K562 (cell line): ENCODE results near the gene NACAD. TPM values are rescaled to one million over a fixed set of nuclear protein-coding genes. Genes with fewer than 3 reads are reported as not detected.

Experiments
- ATAC-seq: fragments of 200-7000 bp; cut with Tn5 transposase; 3 replicates; pipeline ENCODE4 v1.9.1; 2020; ENCODE audit warnings: moderate library complexity
- BruUV-seq: library from RNA; stranded (reverse); fragments of 400-500 nt; replicated peaks from 2 replicates; lab custom pipeline; 2021; lab: Mats Ljungman, UMichigan
- CTCF ChIA-PET: fragments of 300-600 bp; formaldehyde crosslinking; extraction: SDS; loops from one replicate; lab custom pipeline; 2021; ENCODE audit warnings: low intra/inter-chr PET ratio; lab: Yijun Ruan, JAX
- POLR2A ChIA-PET: fragments of 300-600, 350-650 bp; sonication (Branson Sonifier 250); formaldehyde crosslinking; extraction: SDS; loops from one replicate; lab custom pipeline; 2021; ENCODE audit warnings: antibody characterized with exemption, inconsistent platforms; lab: Yijun Ruan, JAX
- DNase-seq, 4 experiments: peaks; one replicate each; pipeline versions ENCODE4 v3.0.0 to v3.0.0-alpha.2; 2011 to 2018; ENCODE audit warnings: low spot score in 3 of 4, mixed read lengths in 3 of 4; ENCODE audit errors: extremely low read depth in 1 of 4
- FAIRE-seq: peaks from 2 replicates; lab custom pipeline; 2011; peaks lifted over from hg19 to GRCh38; lab: Jason Lieb, UNC
- H2AFZ ChIP-seq: 2 replicates; pipeline ENCODE4 v1.6.0; 2011; ENCODE audit warnings: low read depth, low read length, control low read depth, inconsistent platforms
- H3K27ac ChIP-seq: fragments of 200-600 bp; 3 replicates; pipeline ENCODE4 v1.8.0; 2011; ENCODE audit warnings: low read depth, mild to moderate bottlenecking, control low read depth, inconsistent platforms, low read length, moderate library complexity, mixed read lengths; ENCODE audit errors: extremely low read depth
- H3K27me3 ChIP-seq, 2 experiments: fragments of 300-600 bp in 1 of 2; 2 replicates in 1 of 2; 3 replicates in 1 of 2; pipeline versions ENCODE4 v1.6.0 to v1.8.0; 2011; ENCODE audit warnings: inconsistent platforms in 2 of 2, low read length in 2 of 2, mild to moderate bottlenecking in 1 of 2, mixed read lengths in 1 of 2, moderate library complexity in 1 of 2; ENCODE audit not compliant: control insufficient read depth in 2 of 2, insufficient read depth in 2 of 2
- H3K36me3 ChIP-seq: fragments of 300-600 bp; 3 replicates; pipeline ENCODE4 v1.8.0; 2011; ENCODE audit warnings: mild to moderate bottlenecking, low read length, inconsistent platforms; ENCODE audit not compliant: control insufficient read depth, insufficient read depth
- H3K4me1 ChIP-seq, 2 experiments: fragments of 200-600 bp in 1 of 2; replicated peaks in 1 of 2; 2 replicates in 1 of 2; 3 replicates in 1 of 2; pipeline versions ENCODE4 v1.5.1 to v1.8.0; 2011; ENCODE audit warnings: inconsistent platforms in 2 of 2, low read length in 2 of 2, mild to moderate bottlenecking in 1 of 2, mixed read lengths in 1 of 2, moderate library complexity in 1 of 2; ENCODE audit not compliant: control insufficient read depth in 2 of 2, insufficient read depth in 2 of 2
- H3K4me2 ChIP-seq: 2 replicates; pipeline ENCODE4 v1.6.1; 2011; ENCODE audit warnings: low read length, control low read depth, inconsistent platforms, mixed read lengths; ENCODE audit not compliant: insufficient read depth
- H3K4me3 ChIP-seq: fragments of 200-600 bp; sonication (generic), shearing (Covaris generic); 2 replicates; pipeline ENCODE4 v1.5.1; 2016; ENCODE audit warnings: control low read depth, inconsistent platforms
- H3K79me2 ChIP-seq: fragments of 200-600 bp; 3 replicates; pipeline ENCODE4 v1.8.0; 2011; ENCODE audit warnings: low read length, inconsistent platforms; ENCODE audit not compliant: control insufficient read depth, insufficient read depth
- H3K9ac ChIP-seq, 2 experiments: 2 replicates each; pipeline versions ENCODE4 v1.6.0 to v1.6.1; 2011; ENCODE audit warnings: low read depth in 2 of 2, low read length in 2 of 2, control low read depth in 1 of 2, inconsistent platforms in 1 of 2, mild to moderate bottlenecking in 1 of 2, mixed read lengths in 1 of 2; ENCODE audit not compliant: insufficient read depth in 1 of 2
- H3K9me1 ChIP-seq: one replicate; pipeline ENCODE4 v1.6.0; 2011; ENCODE audit warnings: inconsistent platforms, mild to moderate bottlenecking, low read length, moderate library complexity; ENCODE audit not compliant: control insufficient read depth, insufficient read depth
- H3K9me3 ChIP-seq: replicated peaks from 2 replicates; pipeline ENCODE4 v1.5.1; 2011; ENCODE audit warnings: low read depth, low read length, inconsistent platforms; ENCODE audit not compliant: control insufficient read depth, insufficient read depth
- H4K20me1 ChIP-seq: replicated peaks from 2 replicates; pipeline ENCODE4 v1.6.1; 2011; ENCODE audit warnings: low read length, inconsistent platforms, mixed read lengths; ENCODE audit not compliant: control insufficient read depth, insufficient read depth
- CHD1 ChIP-seq: fragments of 200-600 bp; sonication (generic); IDR thresholded peaks from one replicate; pipeline ENCODE4 v1.6.1; 2012; ENCODE audit warnings: mild to moderate bottlenecking, moderate library complexity, low read length, inconsistent platforms
- E2F5 ChIP-seq: sonication (generic); formaldehyde crosslinking; IDR thresholded peaks from 2 replicates; pipeline ENCODE4 v1.8.0; 2022; ENCODE audit warnings: mild to moderate bottlenecking, missing genetic modification reagents
- GMEB1 ChIP-seq: fragments of 250-450 bp; sonication (Bioruptor Pico); IDR thresholded peaks from 2 replicates; pipeline ENCODE4 v1.4.0; 2020; ENCODE audit warnings: mild to moderate bottlenecking
- HOXB6 ChIP-seq: fragments of 250-450 bp; sonication (Bioruptor Pico); IDR thresholded peaks from 2 replicates; pipeline ENCODE4 v1.5.1; 2022; ENCODE audit warnings: mild to moderate bottlenecking, borderline replicate concordance
- PHB2 ChIP-seq: fragments of 450-650 bp; IDR thresholded peaks from 2 replicates; pipeline ENCODE4 v1.6.1; 2017; ENCODE audit warnings: low read depth
- POLR2AphosphoS5 ChIP-seq: IDR thresholded peaks from 2 replicates; pipeline ENCODE4 v1.6.1; 2011; ENCODE audit warnings: mild to moderate bottlenecking, low read depth, low read length, moderate library complexity; ENCODE audit not compliant: control insufficient read depth, insufficient read depth
- TAF15 ChIP-seq: fragments of 200-400 bp; formaldehyde crosslinking; IDR thresholded peaks from 2 replicates; pipeline ENCODE4 v1.6.1; 2017; ENCODE audit warnings: mild to moderate bottlenecking, low read depth, low read length, moderate library complexity
- TAF9B ChIP-seq: fragments of 450-650 bp; IDR thresholded peaks from 2 replicates; pipeline ENCODE4 v1.6.1; 2018; ENCODE audit warnings: mild to moderate bottlenecking; ENCODE audit not compliant: partially characterized antibody
- TAL1 ChIP-seq: fragments of 450-650 bp; IDR thresholded peaks from 2 replicates; pipeline ENCODE4 v1.6.1; 2016; ENCODE audit warnings: mild to moderate bottlenecking
- TEAD4 ChIP-seq, 2 experiments: sonication (generic) in 1 of 2; formaldehyde crosslinking in 1 of 2; IDR thresholded peaks; 2 replicates each; pipeline versions ENCODE4 v1.6.1 to v1.8.0; 2012 to 2022; ENCODE audit warnings: borderline replicate concordance in 1 of 2, inconsistent platforms in 1 of 2, low read length in 1 of 2, mild to moderate bottlenecking in 1 of 2, missing genetic modification reagents in 1 of 2
- ZBTB8A ChIP-seq: fragments of 450-650 bp; IDR thresholded peaks from 2 replicates; pipeline ENCODE4 v1.6.1; 2018; ENCODE audit warnings: mild to moderate bottlenecking, moderate library complexity; ENCODE audit not compliant: partially characterized antibody
- ZNF316 ChIP-seq: fragments of 450-650 bp; IDR thresholded peaks from 2 replicates; pipeline ENCODE4 v1.6.1; 2016
- ZNF707 ChIP-seq: fragments of 250-450 bp; sonication (Bioruptor Pico); conservative IDR thresholded peaks from 2 replicates; pipeline ENCODE4 v1.8.0; 2022; ENCODE audit warnings: inconsistent platforms, mild to moderate bottlenecking, moderate library complexity
- WGBS: fragments of 100-300 bp; shearing (Covaris generic); methylation state at CpG from one replicate; pipeline ENCODE4 v1.1.6; 2016; ENCODE audit warnings: low coverage, mixed read lengths; ENCODE audit not compliant: insufficient coverage; ENCODE audit errors: missing lambda C conversion rate; 5-methylcytosine and 5-hydroxymethylcytosine counted together
- in situ Hi-C: fragments of 300-500 bp; cut with MboI; formaldehyde crosslinking; loops from 4 replicates; pipeline ENCODE4 v1.15.0; 2018; ENCODE audit warnings: inconsistent platforms, mixed read lengths
- intact Hi-C: fragments of 100-400 bp; cut with micrococcal nuclease; formaldehyde crosslinking; loops from 2 replicates; pipeline ENCODE4 v1.14.2; 2022
- polyA plus RNA-seq, 8 experiments: library from polyadenylated mRNA; depleted of rRNA in 4 of 8; stranded (reverse) in 5 of 8; unstranded in 3 of 8; fragments of >200 nt; fragmentation: Nextera tagmentation in 2 of 8; fragmentation: Illumina TruSeq in 1 of 8; extraction: Ambion mirVana in 2 of 8; extraction: Trizol in 1 of 8; gene quantifications; 2 replicates each; pipeline versions ENCODE4 v1.2.1 to v1.2.3, GENCODE V29; 2011 to 2014; ENCODE audit warnings: inconsistent platforms in 1 of 8, missing spikeins in 1 of 8
- total RNA-seq, 7 experiments: library from RNA; depleted of rRNA in 6 of 7; stranded (reverse); fragments of >200 nt in 6 of 7; fragmentation: Illumina TruSeq in 2 of 7; extraction: Trizol in 2 of 7; gene quantifications; 2 replicates each; pipeline versions ENCODE4 v1.2.1 to v1.2.3, GENCODE V29; 2011 to 2021; ENCODE audit warnings: low replicate concordance in 1 of 7
- TF ChIP-seq, protein P1 (sequence below): fragments of 450-650 bp; IDR thresholded peaks from 2 replicates; pipeline ENCODE4 v1.6.1; 2016; ENCODE audit warnings: borderline replicate concordance

NACAD gene
- total and polyA plus RNA-seq, 9 of the 15 experiments (the other 6 are each of a cell fraction or from before 2014, with no cell fraction given) = under 0.01 to 0.03 (median 0.02) TPM; not detected in 5

GRCh38 chr7:45086331-45087065 is 2.3 kb downstream of the NACAD start:
- CTCF ChIA-PET = no interaction called here
- ATAC-seq (peak; percentile 3; the same call in 1 of the 3 replicates), DNase-seq (no peak), FAIRE-seq (no peak)
- POLR2A ChIA-PET = interaction anchor here (0.5 to 2.3 kb wide), 8 partner anchors 9 to 512 kb away, joined by 3 to 6 read pairs (median 3); partner anchors contain the start of genes DDX56 and TBRG4
- in situ Hi-C loops (no loop called here), intact Hi-C loops (no loop called here)
- H3K36me3 ChIP-seq = no peaks in the 10 kb centered on the region
- H3K4me2 ChIP-seq = no peak overlapping the region
- no TSS peak for BruUV-seq
- H2AFZ ChIP-seq = no peak overlapping the region
- no peaks in the 10 kb centered on the region for H3K79me2 ChIP-seq
- no peaks in the 10 kb centered on the region for H3K9me3 ChIP-seq
- H3K27ac ChIP-seq = no peak overlapping the region
- no peaks in the 10 kb centered on the region; a peak in 1 of 5 replicates for H3K27me3 ChIP-seq
- peaks cover 4% of the 10 kb centered on the region; the same call in 1 of the 2 replicates for H4K20me1 ChIP-seq
- H3K4me1 ChIP-seq = peaks cover 0 to 56% of the 10 kb centered on the region in 2 experiments; a peak in 2 of 5 replicates
- WGBS = 15% methylated on average over 15 of the region's 15 CpGs
- H3K9ac ChIP-seq = peak overlapping the region in 1 of 2 experiments; percentile 52; a peak in 2 of 4 replicates
- no peaks in the 10 kb centered on the region for H3K9me1 ChIP-seq
- TF ChIP-seq ZNF707 (CRISPR knock-in tag) (no peak), TAL1 (no peak), E2F5 (CRISPR knock-in tag) (no peak), TEAD4 (IDR thresholded peaks at IDR 0.05; ENCODE audit: low read length) (no peak), TEAD4 (CRISPR knock-in tag; IDR thresholded peaks at IDR 0.05; ENCODE audit: borderline replicate concordance) (no peak), ZBTB8A (no peak), PHB2 (no peak), ZNF316 (no peak), GMEB1 (CRISPR knock-in tag) (no peak), CHD1 (no peak), POLR2AphosphoS5 (no peak), TAF15 (no peak), HOXB6 (CRISPR knock-in tag) (no peak), TAF9B (no peak)
- TF ChIP-seq, protein P1, sequence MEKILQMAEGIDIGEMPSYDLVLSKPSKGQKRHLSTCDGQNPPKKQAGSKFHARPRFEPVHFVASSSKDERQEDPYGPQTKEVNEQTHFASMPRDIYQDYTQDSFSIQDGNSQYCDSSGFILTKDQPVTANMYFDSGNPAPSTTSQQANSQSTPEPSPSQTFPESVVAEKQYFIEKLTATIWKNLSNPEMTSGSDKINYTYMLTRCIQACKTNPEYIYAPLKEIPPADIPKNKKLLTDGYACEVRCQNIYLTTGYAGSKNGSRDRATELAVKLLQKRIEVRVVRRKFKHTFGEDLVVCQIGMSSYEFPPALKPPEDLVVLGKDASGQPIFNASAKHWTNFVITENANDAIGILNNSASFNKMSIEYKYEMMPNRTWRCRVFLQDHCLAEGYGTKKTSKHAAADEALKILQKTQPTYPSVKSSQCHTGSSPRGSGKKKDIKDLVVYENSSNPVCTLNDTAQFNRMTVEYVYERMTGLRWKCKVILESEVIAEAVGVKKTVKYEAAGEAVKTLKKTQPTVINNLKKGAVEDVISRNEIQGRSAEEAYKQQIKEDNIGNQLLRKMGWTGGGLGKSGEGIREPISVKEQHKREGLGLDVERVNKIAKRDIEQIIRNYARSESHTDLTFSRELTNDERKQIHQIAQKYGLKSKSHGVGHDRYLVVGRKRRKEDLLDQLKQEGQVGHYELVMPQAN = no peak
- H3K4me3 ChIP-seq = no peak overlapping the region
